ENCODE results near the gene PARP16.

Gene PARP16

GRCh38 chr15:65286704-65287519 lies at the start of gene PARP16:
Gene PARP16 (minus strand): TSS chr15:65286883. CDS start chr15:65286426, 457 bp downstream.
- DNase-seq (ENCODE audit: low spot score): peak; percentile 89

- DNase-seq (ENCODE audit: low spot score): no peak
These were observed 48.8 kb upstream of the PARP16 start for GRCh38 chr15:65335278-65336055.

GRCh38 chr15:65334586-65335231 lies 48.0 kb upstream of the PARP16 start:
- DNase-seq (ENCODE audit: low spot score): no peak

GRCh38 chr15:65333856-65334255 lies 47.2 kb upstream of the PARP16 start:
- no peak for DNase-seq (ENCODE audit: low spot score)

GRCh38 chr15:65333148-65333820 lies 46.6 kb upstream of the PARP16 start:
- DNase-seq (ENCODE audit: low spot score): no peak

- DNase-seq (ENCODE audit: low spot score): no peak
These were observed 45.9 kb upstream of the PARP16 start for GRCh38 chr15:65332391-65333147.

- no peak for DNase-seq (ENCODE audit: low spot score)
These were observed 45.1 kb upstream of the PARP16 start for GRCh38 chr15:65331811-65332210.

GRCh38 chr15:65330934-65331645 lies 44.4 kb upstream of the PARP16 start:
- DNase-seq (ENCODE audit: low spot score): no peak

- DNase-seq (ENCODE audit: low spot score): no peak
These were observed 43.5 kb upstream of the PARP16 start for GRCh38 chr15:65329984-65330735.

GRCh38 chr15:65329288-65329983 lies 42.8 kb upstream of the PARP16 start:
- DNase-seq (ENCODE audit: low spot score): no peak

- DNase-seq (ENCODE audit: low spot score): no peak
These were observed 42.0 kb upstream of the PARP16 start for GRCh38 chr15:65328506-65329287.

GRCh38 chr15:65327651-65328393 lies 41.1 kb upstream of the PARP16 start:
- DNase-seq (ENCODE audit: low spot score): no peak

- DNase-seq (ENCODE audit: low spot score): no peak
These were observed 40.1 kb upstream of the PARP16 start for GRCh38 chr15:65326818-65327217.

GRCh38 chr15:65326117-65326526 lies 39.4 kb upstream of the PARP16 start:
- no peak for DNase-seq (ENCODE audit: low spot score)

- DNase-seq (ENCODE audit: low spot score): no peak
These were observed 36.4 kb upstream of the PARP16 start for GRCh38 chr15:65323071-65323511.

GRCh38 chr15:65318870-65319356 lies 32.2 kb upstream of the PARP16 start:
- DNase-seq (ENCODE audit: low spot score): peak; percentile 93

GRCh38 chr15:65312400-65312916 lies 25.8 kb upstream of the PARP16 start:
- DNase-seq (ENCODE audit: low spot score): no peak

Data from GM03348 (cell line).